Measurements from ENCODE around the gene ATP2B2.
A peak's percentile ranks its signal among the peaks of the same experiment; 100 is the strongest.

ATP2B2 gene

DNA sequence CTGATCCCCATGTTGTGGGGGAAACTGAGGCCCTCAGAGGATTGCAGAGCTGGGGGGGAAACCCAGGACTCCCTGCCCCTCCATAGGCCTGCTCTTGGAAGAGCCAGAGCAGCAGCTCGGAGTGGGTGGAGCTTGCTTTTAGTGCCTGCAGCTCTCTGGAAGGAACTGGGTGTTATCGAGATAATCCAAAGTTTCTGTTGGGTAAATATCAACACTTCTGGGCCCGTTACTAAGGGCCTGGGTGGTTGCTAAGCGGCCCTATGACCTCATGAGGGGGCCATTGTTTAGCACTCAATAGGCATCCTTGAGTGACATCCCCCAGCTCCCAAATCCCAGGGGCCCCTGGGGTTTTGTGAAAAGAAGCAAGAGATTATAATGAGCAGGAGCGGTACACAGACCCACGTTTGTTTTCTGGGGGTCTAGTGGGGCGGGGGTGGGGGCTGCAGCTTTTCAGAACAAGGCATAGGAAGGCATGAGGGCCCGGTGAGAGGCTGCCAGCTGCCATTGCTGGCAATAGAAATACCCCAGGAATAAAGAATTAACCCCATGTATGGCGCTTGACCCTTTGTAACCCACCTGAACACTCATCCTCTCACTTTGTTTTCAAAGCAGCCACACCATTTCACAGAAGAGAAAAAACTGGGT lies 48.3 kb upstream of the ATP2B2 start:
- peaks cover 6% of the 10 kb centered on the region for H3K27me3 ChIP-seq (ENCODE audit: insufficient read depth, low read length, poor library complexity)
- ATAC-seq (ENCODE audit: insufficient read depth, low read depth) (no peak), DNase-seq (no peak)
- H2AFZ ChIP-seq (ENCODE audit: low read depth, low read length) = no peak overlapping the region
- no peaks in the 10 kb centered on the region for H3K36me3 ChIP-seq (ENCODE audit: insufficient read depth, low read length)
- no peaks in the 10 kb centered on the region for H3K79me2 ChIP-seq (ENCODE audit: insufficient read depth, low read length)
- no peak overlapping the region for H3K27ac ChIP-seq (ENCODE audit: low read length)
- peaks cover 29% of the 10 kb centered on the region for H3K4me1 ChIP-seq (ENCODE audit: insufficient read depth, low read length)
- H4K20me1 ChIP-seq (ENCODE audit: insufficient read depth, low read length) = no peaks in the 10 kb centered on the region
- H3K4me2 ChIP-seq (ENCODE audit: insufficient read depth, low read length) = no peak overlapping the region
- H3K9ac ChIP-seq (ENCODE audit: low read depth, low read length) = no peak overlapping the region
- no peak for TF ChIP-seq EZH2 (IDR thresholded peaks at IDR 0.05; ENCODE audit: borderline replicate concordance, low read depth, low read length, severe bottlenecking)
- no peak for TF ChIP-seq CTCF (IDR thresholded peaks at IDR 0.05; ENCODE audit: borderline replicate concordance, extremely low read depth, low read length, poor library complexity, severe bottlenecking)
- H3K4me3 ChIP-seq (ENCODE audit: low read depth in 1 of 2, low read length in 2 of 2) = no peak overlapping the region
- H3K9me3 ChIP-seq (ENCODE audit: insufficient read depth, low read length, severe bottlenecking) = no peaks in the 10 kb centered on the region

- no peaks in the 10 kb centered on the region for H3K9me3 ChIP-seq (ENCODE audit: insufficient read depth, low read length, severe bottlenecking)
- H3K27ac ChIP-seq (ENCODE audit: low read length) = peak overlapping the region; percentile 65
- peak overlapping the region; percentile 19; the same call in 1 of the 2 replicates for H3K9ac ChIP-seq (ENCODE audit: low read depth, low read length)
- TF ChIP-seq EZH2 (IDR thresholded peaks at IDR 0.05; ENCODE audit: borderline replicate concordance, low read depth, low read length, severe bottlenecking) = no peak
- no peak for TF ChIP-seq CTCF (IDR thresholded peaks at IDR 0.05; ENCODE audit: borderline replicate concordance, extremely low read depth, low read length, poor library complexity, severe bottlenecking)
- peaks cover 40% of the 10 kb centered on the region for H3K4me1 ChIP-seq (ENCODE audit: insufficient read depth, low read length)
- no peaks in the 10 kb centered on the region for H4K20me1 ChIP-seq (ENCODE audit: insufficient read depth, low read length)
- H3K4me3 ChIP-seq (ENCODE audit: low read depth in 1 of 2, low read length in 2 of 2) = peak overlapping the region in 1 of 2 experiments; percentile 24; a peak in 1 of 4 replicates
- ATAC-seq (ENCODE audit: insufficient read depth, low read depth) (peak; percentile 39; the same call in 2 of the 3 replicates), DNase-seq (peak; percentile 10)
- no peak overlapping the region for H2AFZ ChIP-seq (ENCODE audit: low read depth, low read length)
- H3K36me3 ChIP-seq (ENCODE audit: insufficient read depth, low read length) = no peaks in the 10 kb centered on the region
- peak overlapping the region; percentile 48 for H3K4me2 ChIP-seq (ENCODE audit: insufficient read depth, low read length)
- H3K79me2 ChIP-seq (ENCODE audit: insufficient read depth, low read length) = no peaks in the 10 kb centered on the region
- peaks cover 6% of the 10 kb centered on the region for H3K27me3 ChIP-seq (ENCODE audit: insufficient read depth, low read length, poor library complexity)
Observed at GRCh38 chr3:10552631-10552943, 47.2 kb upstream of the ATP2B2 start.

DNA sequence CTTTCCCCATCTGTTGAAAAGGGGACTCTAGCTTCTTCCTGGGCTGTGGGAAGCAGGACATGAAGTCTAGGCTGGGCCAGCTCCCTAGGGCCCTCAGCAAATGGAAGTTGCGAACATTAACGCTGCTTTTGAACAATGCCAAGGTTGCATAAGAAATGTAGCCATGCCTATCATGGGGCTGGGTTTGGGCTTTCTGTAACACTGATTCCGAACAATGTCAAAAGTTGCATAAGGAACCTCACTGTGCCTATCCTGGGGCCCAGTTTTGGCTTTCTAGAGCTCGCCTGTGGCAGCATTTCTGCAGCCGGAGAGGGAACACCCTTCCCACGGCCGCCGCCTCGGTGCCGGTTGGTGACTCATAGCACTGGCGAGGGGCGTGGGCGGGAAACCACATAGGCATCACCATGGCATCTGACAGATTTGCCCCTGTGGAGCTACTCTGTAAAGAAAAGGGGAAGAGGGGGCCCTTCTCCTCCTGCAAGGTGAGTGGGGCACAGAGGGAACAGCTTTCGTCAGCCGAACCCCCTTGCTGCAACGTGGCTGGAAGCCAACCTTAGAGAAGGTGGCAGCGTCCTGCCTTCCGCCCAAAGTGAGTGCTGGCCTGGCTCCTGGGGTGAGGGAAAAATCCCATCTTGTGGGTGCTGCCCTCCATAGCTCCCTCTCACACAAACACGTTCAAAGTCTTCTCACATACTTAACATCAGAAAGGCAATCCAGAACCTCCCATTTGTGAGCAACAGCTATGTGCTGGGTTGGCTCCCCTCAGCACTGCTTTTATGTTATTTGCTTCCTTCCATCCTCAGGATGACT lies 46.6 kb upstream of the ATP2B2 start:
- DNase-seq (peak; percentile 79), ATAC-seq (ENCODE audit: insufficient read depth, low read depth) (peak; percentile 89)
- Histone ChIP-seq H3K9ac (ENCODE audit: low read depth, low read length) (peak overlapping the region; percentile 19; the same call in 1 of the 2 replicates), H3K9me3 (ENCODE audit: insufficient read depth, low read length, severe bottlenecking) (no peaks in the 10 kb centered on the region), H4K20me1 (ENCODE audit: insufficient read depth, low read length) (no peaks in the 10 kb centered on the region), H2AFZ (ENCODE audit: low read depth, low read length) (peak overlapping the region; percentile 41; the same call in 1 of the 2 replicates), H3K4me2 (ENCODE audit: insufficient read depth, low read length) (peak overlapping the region; percentile 48), H3K4me1 (ENCODE audit: insufficient read depth, low read length) (peaks cover 41% of the 10 kb centered on the region), H3K27me3 (ENCODE audit: insufficient read depth, low read length, poor library complexity) (peaks cover 6% of the 10 kb centered on the region), H3K79me2 (ENCODE audit: insufficient read depth, low read length) (no peaks in the 10 kb centered on the region), H3K4me3 (ENCODE audit: low read depth in 1 of 2, low read length in 2 of 2) (peak overlapping the region in 1 of 2 experiments; percentile 24; a peak in 1 of 4 replicates), H3K36me3 (ENCODE audit: insufficient read depth, low read length) (no peaks in the 10 kb centered on the region), H3K27ac (ENCODE audit: low read length) (peak overlapping the region; percentile 65)
- no peak for TF ChIP-seq CTCF (IDR thresholded peaks at IDR 0.05; ENCODE audit: borderline replicate concordance, extremely low read depth, low read length, poor library complexity, severe bottlenecking)
- TF ChIP-seq EZH2 (IDR thresholded peaks at IDR 0.05; ENCODE audit: borderline replicate concordance, low read depth, low read length, severe bottlenecking) = no peak
